HPDE6-E6E7 (cell line): ENCODE data around the gene CBX2.

Source experiments
- DNase-seq: peaks from one replicate; pipeline ENCODE4 v3.0.0; 2011; ENCODE audit warnings: missing footprints; ENCODE audit errors: extremely low spot score

The CBX2 gene

GRCh38 chr17:79812353-79813258 is 34.7 kb downstream of the CBX2 start:
- no peak for DNase-seq

- no peak for DNase-seq
These were observed 35.6 kb downstream of the CBX2 start for GRCh38 chr17:79813297-79814126.

- no peak for DNase-seq
These were observed 36.4 kb downstream of the CBX2 start for GRCh38 chr17:79814127-79814973.

- DNase-seq: no peak
These were observed 37.3 kb downstream of the CBX2 start for GRCh38 chr17:79814974-79815835.

- DNase-seq: no peak
These were observed 38.0 kb downstream of the CBX2 start for GRCh38 chr17:79815836-79816461.

GRCh38 chr17:79818026-79818758 is 40.2 kb downstream of the CBX2 start:
- DNase-seq: no peak

GRCh38 chr17:79819085-79819484 is 41.1 kb downstream of the CBX2 start:
- DNase-seq: no peak

- DNase-seq: no peak
These were observed 41.8 kb downstream of the CBX2 start for GRCh38 chr17:79819534-79820276.

GRCh38 chr17:79820959-79821330 is 43.0 kb downstream of the CBX2 start:
- no peak for DNase-seq

GRCh38 chr17:79821331-79822095 is 43.6 kb downstream of the CBX2 start:
- no peak for DNase-seq

GRCh38 chr17:79822583-79823124 is 44.7 kb downstream of the CBX2 start:
- no peak for DNase-seq

GRCh38 chr17:79824234-79824633 is 46.3 kb downstream of the CBX2 start:
- no peak for DNase-seq

- no peak for DNase-seq
These were observed 47.1 kb downstream of the CBX2 start for GRCh38 chr17:79824893-79825579.

GRCh38 chr17:79825580-79825921 is 47.6 kb downstream of the CBX2 start:
- no peak for DNase-seq

- DNase-seq: no peak
These were observed 48.3 kb downstream of the CBX2 start for GRCh38 chr17:79826204-79826680.

- no peak for DNase-seq
These were observed 49.1 kb downstream of the CBX2 start for GRCh38 chr17:79826841-79827578.

GRCh38 chr17:79829004-79829403 is 51.1 kb downstream of the CBX2 start:
- no peak for DNase-seq
